ENCODE measurements around the gene METTL15.
"Not testable (repeated sequence)": the region's sequence is repeated elsewhere in the genome, so short reads cannot be mapped to it uniquely, and the experiment has no call there.

The METTL15 gene

DNA sequence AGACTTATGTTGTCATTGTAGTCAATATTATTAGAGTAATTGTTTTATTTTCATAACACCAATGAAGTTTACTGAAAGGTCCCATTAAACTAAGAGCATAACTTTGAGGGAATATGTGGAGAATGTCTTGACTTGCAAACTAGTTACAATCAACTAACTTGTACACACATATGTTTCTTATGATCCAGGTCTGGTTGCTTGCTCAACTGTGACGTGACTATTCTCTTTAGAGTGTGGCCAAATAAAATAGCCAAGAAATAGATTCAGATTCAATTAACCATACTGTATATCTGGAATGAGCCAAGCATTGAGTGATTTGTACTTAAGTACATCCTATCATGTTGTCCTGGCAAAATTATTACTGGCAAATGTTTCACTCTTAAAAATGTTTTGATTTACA, 101.7 kb downstream of the METTL15 start:
- DNase-seq (ENCODE audit: low read depth) = no peak

DNA sequence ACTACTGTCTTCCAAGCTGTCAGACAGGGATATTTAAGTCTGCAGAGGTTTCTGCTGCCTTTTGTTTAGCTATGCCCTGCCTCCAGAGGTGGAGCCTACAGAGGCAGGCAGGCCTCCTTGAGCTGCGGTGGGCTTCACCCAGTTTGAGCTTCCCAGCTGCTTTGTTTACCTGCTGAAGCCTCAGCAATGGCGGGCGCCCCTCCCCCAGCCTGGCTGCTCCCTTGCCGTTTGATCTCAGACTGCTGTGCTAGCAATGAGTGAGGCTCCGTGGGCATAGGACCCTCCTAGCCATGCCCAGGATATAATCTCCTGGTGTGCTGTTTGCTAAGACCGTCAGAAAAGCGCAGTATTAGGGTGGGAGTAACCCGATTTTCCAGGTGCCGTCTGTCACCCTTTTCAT, 113.9 kb downstream of the METTL15 start:
- DNase-seq (ENCODE audit: low read depth) = not testable (repeated sequence)

DNA sequence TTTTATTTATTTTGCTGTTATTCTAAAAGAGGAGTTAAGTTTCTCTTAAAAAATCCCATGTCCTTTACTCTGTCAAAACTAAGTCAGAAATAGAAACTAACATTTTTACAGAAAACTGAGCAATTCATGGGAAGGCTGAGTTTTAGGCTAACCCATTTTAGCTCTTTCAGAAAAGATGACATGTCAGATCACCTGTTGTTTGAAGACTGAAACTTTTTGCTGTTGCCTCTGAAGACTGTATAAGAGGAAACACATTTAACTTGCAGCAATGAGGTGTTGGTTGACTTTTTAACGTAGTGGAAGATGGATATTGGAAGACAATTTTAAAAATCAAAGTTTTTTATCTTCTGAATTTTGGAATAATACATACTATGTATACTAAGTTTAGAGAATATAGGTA, 115.4 kb downstream of the METTL15 start:
- DNase-seq (ENCODE audit: low read depth) = no peak

DNA sequence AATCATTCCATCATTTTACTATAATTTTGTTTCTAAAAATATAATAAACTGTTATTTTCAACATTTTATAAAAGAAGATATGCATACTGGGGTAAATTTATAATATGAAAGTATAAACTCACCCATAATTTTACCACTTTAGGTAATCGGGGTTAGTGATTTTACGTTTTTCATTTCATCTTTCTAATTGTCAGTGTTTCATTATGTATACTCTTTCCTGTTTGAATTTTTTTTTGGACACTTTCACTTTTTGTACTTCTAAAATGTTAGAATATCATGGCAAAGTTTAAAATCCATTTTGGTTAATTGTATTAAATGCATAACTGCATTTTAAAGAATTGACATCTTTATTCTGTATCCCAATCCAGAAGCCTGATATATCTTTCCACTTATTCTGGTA, 115.8 kb downstream of the METTL15 start:
- no peak for DNase-seq (ENCODE audit: low read depth)

DNA sequence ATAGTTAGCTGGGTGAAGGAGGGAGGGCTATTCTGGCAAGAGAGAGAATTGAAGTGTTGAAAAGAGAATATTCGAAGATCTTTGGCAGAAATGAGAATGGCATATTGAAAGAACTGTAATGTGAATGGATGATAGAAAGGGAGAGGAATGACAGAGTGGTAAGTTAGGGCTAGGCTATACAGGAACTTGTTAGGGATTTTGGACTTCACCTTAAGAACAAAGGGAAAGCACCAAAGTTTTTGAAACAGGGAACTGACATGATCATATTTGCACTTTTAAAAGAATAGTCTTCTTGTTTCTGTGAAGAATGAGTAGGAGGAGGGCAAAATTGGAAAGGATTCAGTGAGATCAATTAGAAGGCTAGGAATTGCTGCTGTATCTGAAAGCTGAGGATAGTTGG, 119.3 kb downstream of the METTL15 start:
- no peak for DNase-seq (ENCODE audit: low read depth)

- DNase-seq (ENCODE audit: low read depth) = no peak
These were observed 120.2 kb downstream of the METTL15 start for GRCh38 chr11:28228196-28228895.

- DNase-seq (ENCODE audit: low read depth) = no peak
These were observed 123.3 kb downstream of the METTL15 start for GRCh38 chr11:28231475-28231874.

DNA sequence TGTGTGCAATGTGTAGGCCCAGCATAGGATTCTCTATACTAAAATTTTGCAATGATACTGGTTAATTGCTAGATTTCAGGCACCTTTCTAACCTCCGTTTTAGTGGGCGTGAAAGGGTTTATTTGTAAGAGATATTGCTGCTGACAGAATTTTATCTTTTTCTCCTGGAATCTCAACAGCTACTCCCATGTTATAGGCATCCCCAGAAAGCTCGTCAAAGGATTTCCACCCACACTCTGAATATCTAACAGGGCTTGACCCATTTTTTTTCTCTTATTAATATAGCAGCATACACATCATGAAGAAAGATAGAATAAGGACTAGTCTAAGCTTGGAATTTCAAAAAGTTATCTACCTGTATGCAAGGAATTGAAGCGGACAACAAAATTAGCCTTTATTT, 124.5 kb downstream of the METTL15 start:
- DNase-seq (ENCODE audit: low read depth) = no peak

- DNase-seq (ENCODE audit: low read depth) = no peak
These were observed 133.6 kb downstream of the METTL15 start for GRCh38 chr11:28241760-28242159.

- DNase-seq (ENCODE audit: low read depth) = no peak
These were observed 134.4 kb downstream of the METTL15 start for GRCh38 chr11:28242596-28242995.

- DNase-seq (ENCODE audit: low read depth) = no peak
These were observed 134.9 kb downstream of the METTL15 start for GRCh38 chr11:28243061-28243460.

DNA sequence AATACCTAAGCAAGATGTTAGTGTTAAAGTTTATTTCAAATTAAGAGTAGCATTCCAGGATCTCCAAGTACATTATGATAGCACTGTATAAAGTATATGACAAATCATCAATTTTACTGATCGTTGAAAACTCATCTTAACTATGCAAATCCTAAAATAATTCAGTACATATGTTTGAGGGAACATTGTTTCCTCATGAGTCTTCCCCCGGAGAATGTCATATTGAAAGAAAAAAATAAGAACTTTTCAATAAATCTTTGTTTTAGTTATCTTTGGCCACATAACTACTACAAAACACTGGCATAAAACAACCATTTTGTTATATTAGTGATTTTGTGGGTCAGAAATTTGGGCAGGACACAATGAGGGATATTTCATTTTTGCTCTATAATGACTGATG, 135.4 kb downstream of the METTL15 start:
- DNase-seq (ENCODE audit: low read depth) = no peak

- no peak for DNase-seq (ENCODE audit: low read depth)
These were observed 136.9 kb downstream of the METTL15 start for GRCh38 chr11:28245131-28245530.

GRCh38 chr11:28250192-28250591, 142.0 kb downstream of the METTL15 start:
- DNase-seq (ENCODE audit: low read depth) = no peak

GRCh38 chr11:28251257-28251656, 143.1 kb downstream of the METTL15 start:
- DNase-seq (ENCODE audit: low read depth) = no peak

GRCh38 chr11:28257761-28258160, 149.6 kb downstream of the METTL15 start:
- no peak for DNase-seq (ENCODE audit: low read depth)

DNA sequence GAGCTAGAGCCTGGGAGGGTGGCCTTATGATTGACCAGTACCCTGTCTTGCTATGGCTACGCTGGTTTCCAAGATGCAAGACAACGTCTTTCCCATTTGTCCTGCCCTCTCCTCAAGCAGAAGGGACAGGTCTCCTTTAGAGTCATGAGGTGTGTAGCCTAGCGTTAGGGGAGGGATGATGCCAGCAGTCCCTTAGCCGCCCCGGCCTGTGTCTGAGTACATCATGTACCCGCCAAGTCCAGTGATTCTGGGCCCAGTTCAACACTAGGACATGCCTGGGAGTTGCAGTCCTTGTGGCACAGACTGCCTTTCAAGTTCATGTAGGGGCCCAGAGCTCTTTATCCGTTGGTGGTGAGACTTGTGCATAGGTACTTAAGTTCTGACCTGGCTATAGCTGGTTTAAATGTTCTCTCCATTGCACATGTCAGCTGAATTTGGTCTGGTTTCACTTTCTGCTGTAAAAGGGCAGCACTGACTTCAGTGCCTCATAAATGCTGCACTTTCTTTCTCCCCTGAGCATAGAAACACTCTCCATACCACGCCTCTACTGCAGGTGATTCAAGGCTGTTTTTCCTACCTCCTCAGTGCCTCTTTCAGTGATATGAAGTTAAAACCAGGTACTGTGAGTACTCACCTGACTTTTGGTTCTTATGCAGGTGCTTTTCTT, 151.1 kb downstream of the METTL15 start:
- DNase-seq (ENCODE audit: low read depth) = no peak

- no peak for DNase-seq (ENCODE audit: low read depth)
These were observed 160.7 kb downstream of the METTL15 start for GRCh38 chr11:28268925-28269324.

GRCh38 chr11:28269586-28269985, 161.4 kb downstream of the METTL15 start:
- DNase-seq (ENCODE audit: low read depth) = no peak

GRCh38 chr11:28272247-28272646, 164.1 kb downstream of the METTL15 start:
- not testable (repeated sequence) for DNase-seq (ENCODE audit: low read depth)

DNA sequence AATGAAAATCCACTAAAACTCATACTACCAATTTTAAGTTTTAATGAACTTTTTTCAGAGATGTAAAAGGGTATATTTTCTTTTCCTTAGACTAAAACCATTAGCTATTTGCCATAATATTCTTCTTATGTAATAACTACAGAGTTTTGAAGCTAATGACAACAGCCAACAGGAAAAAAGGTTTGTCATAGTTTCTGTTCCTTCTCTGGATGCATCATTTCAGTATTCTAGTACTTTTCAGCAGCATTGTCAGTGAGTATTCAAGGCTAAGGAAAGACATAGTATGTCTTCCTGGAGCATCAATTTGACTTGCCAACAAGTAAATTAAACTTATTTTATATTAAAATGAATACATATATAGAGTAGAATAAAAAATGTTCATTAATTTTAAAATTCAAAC, 166.0 kb downstream of the METTL15 start:
- no peak for DNase-seq (ENCODE audit: low read depth)

GRCh38 chr11:28284196-28284595, 176.0 kb downstream of the METTL15 start:
- no peak for DNase-seq (ENCODE audit: low read depth)

GRCh38 chr11:28289444-28289843, 181.3 kb downstream of the METTL15 start:
- DNase-seq (ENCODE audit: low read depth) = peak; percentile 1

DNA sequence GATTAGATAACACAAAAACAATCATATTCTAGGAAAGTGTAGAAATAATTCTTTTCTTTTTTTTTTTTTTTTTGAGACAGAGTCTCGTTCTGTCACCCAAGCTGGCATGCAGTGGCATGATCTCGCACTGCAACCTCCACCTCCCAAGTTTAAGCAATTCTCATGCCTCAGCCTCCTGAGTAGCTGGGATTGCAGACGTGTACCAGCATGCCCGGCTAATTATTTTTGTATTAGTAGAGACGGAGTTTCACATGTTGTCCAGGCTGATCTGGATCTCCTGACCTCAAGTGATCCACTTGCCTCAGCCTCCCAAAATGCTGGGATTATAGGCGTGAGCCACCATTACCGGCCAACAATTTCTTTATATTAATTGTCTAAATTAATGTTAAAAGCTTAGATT, 182.8 kb downstream of the METTL15 start:
- DNase-seq (ENCODE audit: low read depth) = not testable (repeated sequence)
